ENCODE measurements around the gene DPM2. TPM values are rescaled to one million over a fixed set of nuclear protein-coding genes. Genes with fewer than 3 reads are reported as not detected.
A peak's percentile ranks its signal among the peaks of the same experiment; 100 is the strongest.

DPM2 gene
- total RNA-seq, 5 donors from 2014 or later (not counting 1 experiment from before 2014, with no cell fraction given): 32.3 to 66.5 (median 60.5) TPM

DNA sequence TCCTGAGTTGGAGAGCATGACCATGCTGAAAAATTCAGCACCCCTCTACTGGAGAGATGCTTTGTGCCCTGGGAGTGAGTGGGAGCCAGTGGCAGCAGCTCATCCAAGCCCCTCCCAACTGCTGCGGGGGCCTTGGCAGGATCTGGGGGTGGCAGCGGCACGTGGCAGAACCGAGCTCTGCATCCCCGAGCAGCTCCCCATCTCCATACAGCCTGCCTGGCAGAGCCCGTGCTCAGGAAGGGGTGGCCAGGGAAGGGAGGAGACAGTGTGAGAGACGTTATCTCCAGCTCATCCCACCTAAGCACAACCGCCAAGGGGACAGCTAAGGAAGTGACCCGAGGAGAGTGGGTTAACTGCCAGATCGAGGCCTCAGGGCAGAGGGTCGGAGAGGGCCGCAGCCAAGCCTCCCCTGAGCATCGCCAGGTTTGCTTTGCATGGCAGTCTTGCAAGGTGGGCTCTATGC is 17.2 kb upstream of the DPM2 start:
- WGBS (ENCODE audit: insufficient coverage): 55% methylated on average over 5 of the region's 13 CpGs
- no peak for ATAC-seq (replicated peaks in 1 of 4)
- Mint-ChIP-seq H3K4me3 (peak overlapping the region; percentile 53 to 81 (median 67)), H3K9me3 (no peaks in the 10 kb centered on the region), H3K27me3 (no peaks in the 10 kb centered on the region), H3K4me1 (peaks cover 90 to 96% (median 95%) of the 10 kb centered on the region in 3 donors), H3K27ac (peak overlapping the region; percentile 87 to 94), H3K36me3 (peaks cover 29% of the 10 kb centered on the region)
- no peaks in the 10 kb centered on the region for H3K9me3 ChIP-seq
- peaks cover 14 to 24% of the 10 kb centered on the region in 2 donors for H3K36me3 ChIP-seq (ENCODE audit: control insufficient read depth in 2 of 2, extremely low read depth in 1 of 2, insufficient read depth in 1 of 2, low read length in 1 of 2)
- H3K4me3 ChIP-seq (ENCODE audit: control insufficient read depth in 1 of 2, extremely low read depth in 1 of 2, low read length in 1 of 2): peak overlapping the region; percentile 4 to 27
- peak overlapping the region; percentile 44 for H3K27ac ChIP-seq (ENCODE audit: low read length)
- ChIA-PET POLR2A (no interaction called here), CTCF (interaction anchor here (0.5 to 7.2 kb wide), 15 partner anchors 11 to 88 kb away, joined by 3 to 81 read pairs (median 4); partner anchors contain the start of gene EEIG1 (in 1 of the 2))
- DNase-seq: no peak
- H3K4me1 ChIP-seq (ENCODE audit: control insufficient read depth in 1 of 2, extremely low read depth in 1 of 2, insufficient read depth in 2 of 2, low read length in 2 of 2): peaks cover 67 to 85% of the 10 kb centered on the region in 2 experiments
- no peaks in the 10 kb centered on the region for H3K27me3 ChIP-seq (replicated peaks in 1 of 2; ENCODE audit: control insufficient read depth in 2 of 2, extremely low read depth in 1 of 2, insufficient read depth in 2 of 2, low read length in 1 of 2)

DNA sequence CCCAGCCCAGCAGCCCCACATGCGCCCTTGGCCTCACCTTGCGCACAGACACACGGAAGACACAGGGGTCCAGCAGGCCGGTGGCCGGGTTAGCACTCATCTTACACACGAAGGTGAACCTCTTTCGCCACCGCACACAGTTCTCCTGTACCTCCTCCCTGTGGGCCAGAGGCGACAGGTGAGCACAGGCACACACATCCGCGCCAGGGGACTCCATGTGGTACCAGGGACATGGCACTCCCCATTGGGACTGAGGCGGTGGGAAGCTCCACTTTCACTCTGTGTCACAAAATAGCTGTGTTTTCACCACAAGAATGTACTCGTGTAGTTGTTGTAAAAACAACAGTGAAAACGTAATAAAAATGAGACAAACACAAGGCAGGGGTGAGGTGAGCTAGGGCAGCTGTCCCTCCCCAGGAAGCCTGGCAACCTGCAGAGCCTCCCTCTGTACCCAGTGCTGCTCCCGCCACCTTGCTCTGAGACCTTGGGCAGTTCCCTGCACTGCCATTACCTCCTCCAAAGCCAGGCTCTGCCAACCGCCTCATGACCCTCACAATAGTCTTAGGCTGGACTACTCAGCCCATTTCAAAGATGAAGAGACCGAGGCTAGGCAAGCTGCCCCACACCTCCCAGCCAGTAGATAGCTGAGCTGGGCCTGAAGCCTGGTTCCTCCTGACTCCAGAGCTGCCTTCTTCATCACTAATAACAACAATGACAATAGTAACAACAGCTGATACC is 16.3 kb upstream of the DPM2 start:
- Histone ChIP-seq H3K4me1 (ENCODE audit: control insufficient read depth in 1 of 2, extremely low read depth in 1 of 2, insufficient read depth in 2 of 2, low read length in 2 of 2) (peaks cover 72 to 90% of the 10 kb centered on the region in 2 experiments), H3K36me3 (ENCODE audit: control insufficient read depth in 2 of 2, extremely low read depth in 1 of 2, insufficient read depth in 1 of 2, low read length in 1 of 2) (peaks cover 17 to 31% of the 10 kb centered on the region in 2 donors), H3K27ac (ENCODE audit: low read length) (peak overlapping the region; percentile 18), H3K9me3 (no peaks in the 10 kb centered on the region), H3K4me3 (ENCODE audit: control insufficient read depth in 1 of 2, extremely low read depth in 1 of 2, low read length in 1 of 2) (peak overlapping the region in 1 of 2 donors; percentile 41), H3K27me3 (replicated peaks in 1 of 2; ENCODE audit: control insufficient read depth in 2 of 2, extremely low read depth in 1 of 2, insufficient read depth in 2 of 2, low read length in 1 of 2) (no peaks in the 10 kb centered on the region)
- CTCF ChIA-PET: interaction anchor here (0.6 to 7.2 kb wide), 7 partner anchors 10 to 89 kb away, joined by 3 to 81 read pairs (median 4); partner anchors contain the start of gene EEIG1 (in 1 of the 2)
- Mint-ChIP-seq H3K27ac (peak overlapping the region; percentile 87 to 94), H3K36me3 (peaks cover 23% of the 10 kb centered on the region), H3K4me1 (peaks cover 86 to 92% (median 89%) of the 10 kb centered on the region in 3 donors), H3K4me3 (peak overlapping the region; percentile 53 to 81 (median 67)), H3K9me3 (no peaks in the 10 kb centered on the region), H3K27me3 (no peaks in the 10 kb centered on the region)
- DNase-seq: peak in 1 of 35 experiments; percentile 55
- ATAC-seq (replicated peaks in 1 of 4): peak in 1 of 4 experiments; percentile 19
- POLR2A ChIA-PET: interaction anchor here in 1 of 2 donors (0.5 kb wide), 2 partner anchors 92 to 157 kb away, joined by 3 to 4 read pairs; no protein-coding TSS in a partner anchor
- 65% methylated on average over 12 of the region's 17 CpGs for WGBS (ENCODE audit: insufficient coverage)

DNA sequence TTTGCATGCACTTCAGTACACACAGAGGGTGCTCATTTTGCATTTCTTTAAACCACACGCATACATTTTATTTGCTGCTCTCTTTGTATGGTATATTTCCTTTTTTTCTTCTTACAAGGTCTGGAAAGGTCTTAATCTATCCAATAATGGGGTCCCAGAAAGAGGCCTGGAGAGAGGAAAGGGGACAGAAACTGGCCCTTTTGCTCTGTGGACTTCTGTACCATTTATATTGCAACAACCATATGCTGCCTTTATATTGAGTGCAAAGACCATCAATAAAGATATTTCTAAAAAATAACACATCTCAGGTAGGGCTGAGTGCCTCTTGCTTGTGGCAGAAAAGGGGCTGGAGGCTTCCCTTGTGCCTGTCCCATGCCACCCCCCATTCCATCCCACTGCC is 15.5 kb upstream of the DPM2 start:
- Histone ChIP-seq H3K36me3 (ENCODE audit: control insufficient read depth in 2 of 2, extremely low read depth in 1 of 2, insufficient read depth in 1 of 2, low read length in 1 of 2) (peaks cover 20 to 37% of the 10 kb centered on the region in 2 donors), H3K4me3 (ENCODE audit: control insufficient read depth in 1 of 2, extremely low read depth in 1 of 2, low read length in 1 of 2) (no peak overlapping the region), H3K27me3 (replicated peaks in 1 of 2; ENCODE audit: control insufficient read depth in 2 of 2, extremely low read depth in 1 of 2, insufficient read depth in 2 of 2, low read length in 1 of 2) (no peaks in the 10 kb centered on the region), H3K9me3 (no peaks in the 10 kb centered on the region), H3K4me1 (ENCODE audit: control insufficient read depth in 1 of 2, extremely low read depth in 1 of 2, insufficient read depth in 2 of 2, low read length in 2 of 2) (peaks cover 75 to 95% of the 10 kb centered on the region in 2 experiments), H3K27ac (ENCODE audit: low read length) (no peak overlapping the region)
- peaks cover 86 to 91% (median 89%) of the 10 kb centered on the region in 3 donors for H3K4me1 Mint-ChIP-seq
- POLR2A ChIA-PET: interaction anchor here in 1 of 2 donors (0.5 kb wide), 1 partner anchor 77 kb away, joined by 4 read pairs; no protein-coding TSS in a partner anchor
- no peak for DNase-seq
- WGBS (ENCODE audit: insufficient coverage): no CpG with 5 or more reads among the region's 1 CpG
- no peak for ATAC-seq (replicated peaks in 1 of 4)
- H3K27ac Mint-ChIP-seq: peak overlapping the region; percentile 87 to 94
- H3K4me3 Mint-ChIP-seq: peak overlapping the region in 1 of 3 donors; percentile 81
- CTCF ChIA-PET: interaction anchor here (2.4 to 7.2 kb wide), 3 partner anchors 10 to 82 kb away, joined by 11 to 81 read pairs (median 31); no protein-coding TSS in a partner anchor
- peaks cover 26% of the 10 kb centered on the region for H3K36me3 Mint-ChIP-seq
- no peaks in the 10 kb centered on the region for H3K9me3 Mint-ChIP-seq
- no peaks in the 10 kb centered on the region for H3K27me3 Mint-ChIP-seq

DNA sequence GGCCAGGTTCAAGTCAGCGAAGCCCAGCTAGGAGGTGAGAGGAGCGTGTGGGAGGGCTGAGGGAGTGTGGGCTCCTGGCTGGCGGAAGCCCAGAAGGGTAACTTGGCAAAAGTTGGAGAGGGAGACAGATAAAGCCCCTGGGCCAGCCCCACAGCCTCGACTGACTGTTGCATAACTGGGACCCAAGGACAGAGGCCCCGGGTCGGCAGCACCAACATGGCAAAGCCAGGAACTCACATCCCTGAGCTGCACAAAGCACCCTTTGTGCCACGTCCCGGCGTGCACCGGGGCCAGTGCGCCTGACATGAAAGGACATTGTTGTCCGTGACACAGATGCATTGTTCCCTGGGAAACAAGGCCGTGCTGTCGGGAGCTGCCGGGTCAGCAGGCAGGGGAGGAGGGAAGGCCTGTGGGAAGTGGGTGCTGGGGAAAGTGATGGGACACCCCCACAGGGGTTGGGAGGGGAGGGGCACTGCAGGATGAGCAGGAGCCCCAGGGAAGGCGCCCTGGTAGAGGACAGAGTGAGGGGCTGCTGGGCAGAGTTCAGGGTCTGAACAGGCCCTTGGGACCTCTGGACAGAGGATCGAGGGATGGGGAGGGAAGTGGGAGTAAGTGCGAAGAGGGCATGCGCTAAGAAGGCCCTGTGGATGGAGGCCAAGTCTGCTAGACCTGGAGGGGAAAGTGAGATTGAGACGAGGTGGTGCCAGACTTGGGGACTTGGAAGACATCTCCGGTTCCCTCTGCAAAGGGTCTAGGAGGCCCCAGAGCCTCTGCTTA is 13.0 kb upstream of the DPM2 start:
- H3K36me3 ChIP-seq (ENCODE audit: control insufficient read depth in 2 of 2, extremely low read depth in 1 of 2, insufficient read depth in 1 of 2, low read length in 1 of 2): peaks cover 29 to 60% of the 10 kb centered on the region in 2 donors
- Mint-ChIP-seq H3K36me3 (peaks cover 41% of the 10 kb centered on the region), H3K27ac (peak overlapping the region; percentile 85 to 91), H3K27me3 (no peaks in the 10 kb centered on the region), H3K9me3 (no peaks in the 10 kb centered on the region), H3K4me3 (peak overlapping the region; percentile 34 to 68 (median 39)), H3K4me1 (peaks cover 80 to 83% (median 82%) of the 10 kb centered on the region in 3 donors)
- no peak for DNase-seq
- CTCF ChIA-PET: no interaction called here
- H3K4me3 ChIP-seq (ENCODE audit: control insufficient read depth in 1 of 2, extremely low read depth in 1 of 2, low read length in 1 of 2): no peak overlapping the region
- no peak for ATAC-seq (replicated peaks in 1 of 4)
- no peaks in the 10 kb centered on the region for H3K9me3 ChIP-seq
- 79% methylated on average over 17 of the region's 21 CpGs for WGBS (ENCODE audit: insufficient coverage)
- H3K27ac ChIP-seq (ENCODE audit: low read length): peak overlapping the region; percentile 46
- POLR2A ChIA-PET: interaction anchor here in 1 of 2 donors (0.6 kb wide), 1 partner anchor 24 kb away, joined by 3 read pairs; no protein-coding TSS in a partner anchor
- peaks cover 56 to 94% of the 10 kb centered on the region in 2 experiments for H3K4me1 ChIP-seq (ENCODE audit: control insufficient read depth in 1 of 2, extremely low read depth in 1 of 2, insufficient read depth in 2 of 2, low read length in 2 of 2)
- no peaks in the 10 kb centered on the region for H3K27me3 ChIP-seq (replicated peaks in 1 of 2; ENCODE audit: control insufficient read depth in 2 of 2, extremely low read depth in 1 of 2, insufficient read depth in 2 of 2, low read length in 1 of 2)

DNA sequence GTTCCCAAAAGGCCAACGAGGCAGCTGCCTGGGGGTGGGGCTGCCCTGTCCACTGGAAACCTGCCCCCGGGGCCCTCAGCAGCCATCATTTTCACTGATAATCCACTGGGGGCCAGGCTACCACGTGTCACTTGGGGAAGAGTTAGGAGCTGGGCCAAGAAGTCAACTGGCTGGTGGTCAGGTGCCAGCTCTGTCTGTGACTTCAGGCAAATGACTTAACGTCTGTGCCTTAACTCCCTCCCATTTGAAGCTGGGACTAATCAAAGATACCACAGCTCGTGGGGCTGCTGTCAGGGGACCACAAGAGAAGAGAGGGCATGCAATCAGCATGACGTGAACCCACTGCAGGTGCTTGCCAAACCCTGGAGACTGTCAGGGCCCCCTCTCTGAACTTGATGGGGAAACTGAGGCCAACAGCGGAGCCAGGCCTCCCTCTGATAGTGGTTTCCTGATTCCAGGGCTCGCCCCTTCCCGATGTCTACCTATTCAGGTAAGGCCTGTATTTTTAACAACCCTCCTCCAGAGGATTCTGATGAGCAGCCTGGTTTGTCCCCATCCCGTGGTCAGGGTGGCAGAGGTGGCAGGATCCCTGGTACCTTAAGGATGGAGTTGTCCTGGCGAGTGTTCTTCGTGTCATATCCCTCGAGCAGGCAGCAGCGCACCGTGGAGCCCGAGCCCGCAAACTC is 12.3 kb upstream of the DPM2 start:
- Histone ChIP-seq H3K4me1 (ENCODE audit: control insufficient read depth in 1 of 2, extremely low read depth in 1 of 2, insufficient read depth in 2 of 2, low read length in 2 of 2) (peaks cover 49 to 92% of the 10 kb centered on the region in 2 experiments), H3K27ac (ENCODE audit: low read length) (peak overlapping the region; percentile 46), H3K27me3 (replicated peaks in 1 of 2; ENCODE audit: control insufficient read depth in 2 of 2, extremely low read depth in 1 of 2, insufficient read depth in 2 of 2, low read length in 1 of 2) (no peaks in the 10 kb centered on the region), H3K4me3 (ENCODE audit: control insufficient read depth in 1 of 2, extremely low read depth in 1 of 2, low read length in 1 of 2) (no peak overlapping the region), H3K9me3 (no peaks in the 10 kb centered on the region), H3K36me3 (ENCODE audit: control insufficient read depth in 2 of 2, extremely low read depth in 1 of 2, insufficient read depth in 1 of 2, low read length in 1 of 2) (peaks cover 32 to 67% of the 10 kb centered on the region in 2 donors)
- Mint-ChIP-seq H3K27ac (peak overlapping the region; percentile 85 to 91), H3K36me3 (peaks cover 41% of the 10 kb centered on the region), H3K27me3 (no peaks in the 10 kb centered on the region), H3K9me3 (no peaks in the 10 kb centered on the region), H3K4me1 (peaks cover 75 to 82% (median 79%) of the 10 kb centered on the region in 3 donors), H3K4me3 (peak overlapping the region in 2 of 3 donors; percentile 17 to 68)
- CTCF ChIA-PET: no interaction called here
- DNase-seq (no peak), ATAC-seq (replicated peaks in 1 of 4) (peak in 1 of 4 experiments; percentile 45)
- 75% methylated on average over 12 of the region's 17 CpGs for WGBS (ENCODE audit: insufficient coverage)
- POLR2A ChIA-PET: interaction anchor here in 1 of 2 donors (0.6 kb wide), 1 partner anchor 24 kb away, joined by 3 read pairs; no protein-coding TSS in a partner anchor

All from T-cell (primary cell).